GM12892 (cell line): ENCODE measurements around the gene OR6S1.
"Not testable (repeated sequence)": the region's sequence is repeated elsewhere in the genome, so short reads cannot be mapped to it uniquely, and the experiment has no call there.

Experiments
- DNase-seq: peaks from one replicate; pipeline ENCODE4 v3.0.0; 2011; ENCODE audit not compliant: insufficient read length
- FAIRE-seq: peaks from 2 replicates; lab custom pipeline; 2011; peaks lifted over from hg19 to GRCh38; lab: Jason Lieb, UNC
- POLR2A ChIP-seq: IDR thresholded peaks from 2 replicates; pipeline ENCODE4 v1.6.1; 2011; ENCODE audit warnings: low read depth, low read length, control low read depth
- POLR2AphosphoS5 ChIP-seq: IDR thresholded peaks from 2 replicates; pipeline ENCODE4 v1.6.1; 2011; ENCODE audit warnings: low read depth, low read length, control low read depth
- TAF1 ChIP-seq: IDR thresholded peaks from 2 replicates; pipeline ENCODE4 v1.6.1; 2011; ENCODE audit warnings: low read depth, mild to moderate bottlenecking, control low read depth, low read length, borderline replicate concordance

Gene OR6S1

GRCh38 chr14:20623798-20624197, 17.7 kb downstream of the OR6S1 start:
- no peak for FAIRE-seq
- no peak for DNase-seq
- TF ChIP-seq POLR2A (no peak), TAF1 (no peak), POLR2AphosphoS5 (no peak)

GRCh38 chr14:20622816-20623291, 18.6 kb downstream of the OR6S1 start:
- DNase-seq, result no peak
- TF ChIP-seq POLR2A (no peak), TAF1 (no peak), POLR2AphosphoS5 (no peak)
- FAIRE-seq, result no peak

GRCh38 chr14:20620798-20621478, 20.6 kb downstream of the OR6S1 start:
- DNase-seq, result no peak
- no peak for FAIRE-seq

DNA sequence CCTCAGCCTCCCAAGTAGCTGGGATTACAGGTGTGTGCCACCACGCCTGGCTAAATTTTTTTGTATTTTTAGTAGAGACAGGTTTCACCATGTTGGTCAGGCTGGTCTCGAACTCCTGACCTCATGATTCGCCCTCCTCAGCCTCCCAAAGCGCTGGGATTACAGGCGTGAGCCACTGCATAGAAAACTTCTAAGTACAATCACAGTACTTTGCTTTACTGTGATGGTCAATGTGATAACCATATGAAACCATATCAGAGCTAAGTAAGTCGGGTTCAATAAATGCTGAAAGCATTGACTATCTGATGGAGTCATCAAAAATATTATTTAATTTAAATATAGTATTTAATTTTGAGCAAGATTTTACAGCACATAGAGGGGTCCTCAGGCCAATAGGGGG, 21.8 kb downstream of the OR6S1 start:
- not testable (repeated sequence) for FAIRE-seq, DNase-seq

More at GRCh38 chr14:20620798-20621478, 20.6 kb downstream of the OR6S1 start:
- TF ChIP-seq POLR2A, result no peak
- no peak for TF ChIP-seq TAF1
- no peak for TF ChIP-seq POLR2AphosphoS5

GRCh38 chr14:20618271-20618749, 23.2 kb downstream of the OR6S1 start:
- no peak for TF ChIP-seq TAF1
- TF ChIP-seq POLR2A, result no peak
- no peak for TF ChIP-seq POLR2AphosphoS5
- DNase-seq (no peak), FAIRE-seq (no peak)

GRCh38 chr14:20617138-20618003, 24.1 kb downstream of the OR6S1 start:
- FAIRE-seq (peak; percentile 36), DNase-seq (no peak)
- TF ChIP-seq TAF1 (no peak), POLR2A (no peak), POLR2AphosphoS5 (no peak)

- TF ChIP-seq TAF1 (no peak), POLR2A (no peak), POLR2AphosphoS5 (no peak)
- DNase-seq (no peak), FAIRE-seq (no peak)
Observed at GRCh38 chr14:20615996-20616395, 25.5 kb downstream of the OR6S1 start.

DNA sequence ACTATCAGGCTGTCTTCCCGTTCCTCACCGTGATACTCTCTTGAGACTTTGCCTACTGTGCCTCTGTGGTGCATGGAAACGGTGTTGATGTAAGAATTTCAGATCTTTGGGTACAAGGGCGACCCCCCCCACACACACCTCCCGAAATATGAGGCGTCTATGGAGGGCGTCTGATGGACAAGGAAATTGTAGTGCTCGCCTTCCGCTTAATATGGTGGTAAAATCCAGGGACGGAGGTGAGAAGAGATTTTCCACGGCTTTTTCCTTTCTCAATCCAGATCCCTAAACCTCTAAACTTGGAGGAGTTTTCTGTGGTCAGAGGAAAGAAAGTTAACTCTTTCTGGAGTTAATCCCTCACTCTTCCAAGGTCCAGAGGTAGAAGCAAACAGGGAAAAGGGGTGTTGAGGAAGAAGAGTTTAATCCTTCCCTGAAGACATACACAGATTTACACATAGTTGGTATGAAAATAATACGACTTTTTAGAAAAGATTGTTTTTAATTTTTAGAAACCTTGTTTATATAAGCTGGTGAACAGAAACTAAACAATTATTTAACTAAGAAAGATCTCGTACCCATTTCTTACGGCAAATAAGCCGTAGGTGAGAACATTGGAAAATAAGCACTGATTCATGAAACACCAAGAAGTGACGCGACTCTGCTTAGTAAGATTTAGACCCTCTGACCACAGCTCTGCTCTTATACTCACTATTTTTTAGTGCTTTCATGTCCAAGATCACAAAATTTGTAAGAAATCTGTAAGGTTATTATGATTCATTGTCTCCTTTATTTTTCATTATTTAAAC, 27.3 kb downstream of the OR6S1 start:
- FAIRE-seq (no peak), DNase-seq (no peak)
- TF ChIP-seq POLR2A (no peak), TAF1 (no peak), POLR2AphosphoS5 (no peak)

- peak; percentile 92 for FAIRE-seq
- TF ChIP-seq TAF1 (no peak), POLR2A (no peak), POLR2AphosphoS5 (no peak)
Observed at GRCh38 chr14:20613094-20614037, 28.1 kb downstream of the OR6S1 start.

DNA sequence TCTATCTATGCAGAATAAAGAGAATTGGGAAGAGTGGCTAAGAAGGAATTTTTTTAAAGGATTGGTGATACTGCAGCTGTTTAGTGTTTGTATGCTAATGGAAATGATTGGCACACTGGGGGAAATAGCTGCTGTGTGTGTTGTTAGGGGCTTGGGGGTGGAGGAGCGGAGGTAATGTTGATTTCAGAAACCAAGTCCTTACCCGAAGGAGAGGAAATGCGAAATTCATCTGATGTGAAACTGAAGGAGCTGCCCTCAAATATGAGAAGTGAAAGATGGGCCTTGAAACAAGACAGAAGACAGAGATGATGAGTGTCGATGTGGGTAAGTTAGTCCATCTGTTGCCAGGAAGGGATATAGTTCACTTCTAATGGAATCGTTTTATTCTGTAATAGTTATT, 29.1 kb downstream of the OR6S1 start:
- no peak for TF ChIP-seq TAF1
- TF ChIP-seq POLR2A, result no peak
- TF ChIP-seq POLR2AphosphoS5, result no peak
- FAIRE-seq (peak; percentile 44), DNase-seq (no peak)

More at GRCh38 chr14:20613094-20614037, 28.1 kb downstream of the OR6S1 start:
- no peak for DNase-seq
